Thyroid gland (tissue), 4 donors: ENCODE results near the gene COPS9.

Experiments
- CTCF ChIP-seq, 6 experiments: fragments of 200-600 bp in 3 of 6; fragments of 450-650 bp in 3 of 6; sonication (generic) in 3 of 6; IDR thresholded peaks; one replicate each; pipeline ENCODE4 v1.5.1; 2016 to 2019; ENCODE audit warnings: antibody characterized with exemption in 6 of 6, mild to moderate bottlenecking in 2 of 6, inconsistent platforms in 1 of 6, moderate library complexity in 1 of 6
- POLR2A ChIP-seq, 2 donors: fragments of 450-650 bp; IDR thresholded peaks; one replicate each; pipeline ENCODE4 v1.6.1; 2017; ENCODE audit warnings: antibody characterized with exemption in 2 of 2, mild to moderate bottlenecking in 2 of 2, moderate library complexity in 1 of 2

- TF ChIP-seq POLR2A (IDR thresholded peaks at IDR 0.05) = no peak
- no peak for TF ChIP-seq CTCF (IDR thresholded peaks at IDR 0.05)
These were observed 7.2 kb upstream of the COPS9 start for GRCh38 chr2:240143276-240143675.
